Fibroblast of lung (primary cell): ENCODE measurements around the gene C10orf71. TPM values are rescaled to one million over a fixed set of nuclear protein-coding genes. Genes with fewer than 3 reads are reported as not detected.

Source experiments
- DNase-seq, 2 donors: peaks; one replicate each; pipeline versions ENCODE4 v3.0.0 to v3.0.0-alpha.2; 2010; ENCODE audit warnings: low read depth in 2 of 2
- H2AFZ ChIP-seq: 2 replicates; pipeline ENCODE4 v1.5.1; 2012; ENCODE audit warnings: low read length, control low read depth, inconsistent platforms
- H3K27ac ChIP-seq: 2 replicates; pipeline ENCODE4 v1.5.1; 2011; ENCODE audit warnings: low read length, control low read depth; ENCODE audit not compliant: insufficient read depth
- H3K27me3 ChIP-seq: 2 replicates; pipeline ENCODE4 v1.5.1; 2011; ENCODE audit warnings: mild to moderate bottlenecking, low read length; ENCODE audit not compliant: control insufficient read depth, insufficient read depth
- H3K36me3 ChIP-seq: 2 replicates; pipeline ENCODE4 v1.5.1; 2011; ENCODE audit warnings: low read length; ENCODE audit not compliant: control insufficient read depth, insufficient read depth
- H3K4me1 ChIP-seq: 2 replicates; pipeline ENCODE4 v1.5.1; 2011; ENCODE audit warnings: low read length; ENCODE audit not compliant: control insufficient read depth, insufficient read depth; ENCODE audit errors: extremely low read depth
- H3K4me2 ChIP-seq: 2 replicates; pipeline ENCODE4 v1.5.1; 2011; ENCODE audit warnings: low read length, control low read depth; ENCODE audit not compliant: insufficient read depth; ENCODE audit errors: extremely low read depth
- H3K4me3 ChIP-seq, 4 experiments: fragments of 200-600 bp in 1 of 4; sonication (generic) in 1 of 4; replicated peaks in 1 of 4; 2 replicates each; pipeline ENCODE4 v1.5.1; 2011 to 2016; ENCODE audit warnings: low read length in 4 of 4, low read depth in 3 of 4, mild to moderate bottlenecking in 3 of 4, control low read depth in 2 of 4, inconsistent platforms in 1 of 4, mixed read lengths in 1 of 4; ENCODE audit not compliant: insufficient read depth in 1 of 4; ENCODE audit errors: control extremely low read depth in 1 of 4
- H3K79me2 ChIP-seq: 2 replicates; pipeline ENCODE4 v1.5.1; 2012; ENCODE audit warnings: mild to moderate bottlenecking, low read length, inconsistent platforms; ENCODE audit not compliant: control insufficient read depth, insufficient read depth
- H3K9ac ChIP-seq: 2 replicates; pipeline ENCODE4 v1.5.1; 2011; ENCODE audit warnings: mild to moderate bottlenecking, low read length, control low read depth; ENCODE audit not compliant: insufficient read depth
- H3K9me3 ChIP-seq: 2 replicates; pipeline ENCODE4 v1.5.1; 2012; ENCODE audit warnings: low read depth, low read length; ENCODE audit not compliant: control insufficient read depth, insufficient read depth
- H4K20me1 ChIP-seq: 2 replicates; pipeline ENCODE4 v1.5.1; 2011; ENCODE audit warnings: low read length; ENCODE audit not compliant: control insufficient read depth, insufficient read depth; ENCODE audit errors: extremely low read depth
- EZH2 ChIP-seq: IDR thresholded peaks from 2 replicates; pipeline ENCODE4 v1.5.1; 2012; ENCODE audit warnings: low read length, control low read depth, mild to moderate bottlenecking; ENCODE audit errors: missing control alignments
- polyA plus RNA-seq, 2 donors: library from polyadenylated mRNA; depleted of rRNA in 1 of 2; stranded (reverse) in 1 of 2; unstranded in 1 of 2; fragments of >200 nt; gene quantifications; 2 replicates each; pipeline ENCODE4 v1.2.1, GENCODE V29; 2011 to 2012; ENCODE audit warnings: missing spikeins in 1 of 2
- total RNA-seq: library from RNA; depleted of rRNA; stranded (reverse); fragments of >200 nt; gene quantifications from 2 replicates; pipeline ENCODE4 v1.2.1, GENCODE V29; 2014
- TF ChIP-seq, protein P1 (sequence below), 2 donors: IDR thresholded peaks in 1 of 2; conservative IDR thresholded peaks in 1 of 2; 1 replicate in 1 of 2; 2 replicates in 1 of 2; pipeline ENCODE4 v1.5.1; 2011 to 2012; ENCODE audit warnings: low read length in 2 of 2, control low read depth in 1 of 2, inconsistent platforms in 1 of 2, low read depth in 1 of 2, mild to moderate bottlenecking in 1 of 2

The C10orf71 gene
- total and polyA plus RNA-seq, 2 donors (not counting 1 experiment from before 2014, with no cell fraction given) = not detected

DNA sequence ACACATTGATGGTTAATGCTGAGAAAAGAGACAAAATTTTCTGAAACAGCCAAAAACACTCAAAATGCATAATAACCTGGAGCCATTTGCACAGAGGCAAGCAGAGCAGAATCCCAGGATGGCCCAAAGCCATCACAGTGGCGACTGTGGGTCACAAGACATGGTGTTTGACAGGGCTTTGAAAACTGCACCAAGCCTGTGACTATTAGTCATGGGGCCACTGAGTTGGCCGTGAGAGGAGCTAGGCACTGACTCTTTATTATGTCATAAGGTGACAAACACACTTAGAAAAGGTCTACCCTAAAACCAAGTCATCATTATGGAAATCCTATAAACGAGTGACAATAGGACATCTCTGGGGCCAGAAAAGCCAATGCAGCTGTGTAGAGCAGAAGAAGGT is 73.0 kb downstream of the C10orf71 start:
- Histone ChIP-seq H4K20me1 (no peaks in the 10 kb centered on the region), H3K27me3 (no peaks in the 10 kb centered on the region), H3K27ac (no peak overlapping the region), H2AFZ (no peak overlapping the region), H3K36me3 (no peaks in the 10 kb centered on the region), H3K4me3 (no peak overlapping the region), H3K4me1 (no peaks in the 10 kb centered on the region), H3K4me2 (no peak overlapping the region), H3K9me3 (no peaks in the 10 kb centered on the region), H3K9ac (no peak overlapping the region), H3K79me2 (no peaks in the 10 kb centered on the region)
- no peak for TF ChIP-seq EZH2
- TF ChIP-seq, protein P1, sequence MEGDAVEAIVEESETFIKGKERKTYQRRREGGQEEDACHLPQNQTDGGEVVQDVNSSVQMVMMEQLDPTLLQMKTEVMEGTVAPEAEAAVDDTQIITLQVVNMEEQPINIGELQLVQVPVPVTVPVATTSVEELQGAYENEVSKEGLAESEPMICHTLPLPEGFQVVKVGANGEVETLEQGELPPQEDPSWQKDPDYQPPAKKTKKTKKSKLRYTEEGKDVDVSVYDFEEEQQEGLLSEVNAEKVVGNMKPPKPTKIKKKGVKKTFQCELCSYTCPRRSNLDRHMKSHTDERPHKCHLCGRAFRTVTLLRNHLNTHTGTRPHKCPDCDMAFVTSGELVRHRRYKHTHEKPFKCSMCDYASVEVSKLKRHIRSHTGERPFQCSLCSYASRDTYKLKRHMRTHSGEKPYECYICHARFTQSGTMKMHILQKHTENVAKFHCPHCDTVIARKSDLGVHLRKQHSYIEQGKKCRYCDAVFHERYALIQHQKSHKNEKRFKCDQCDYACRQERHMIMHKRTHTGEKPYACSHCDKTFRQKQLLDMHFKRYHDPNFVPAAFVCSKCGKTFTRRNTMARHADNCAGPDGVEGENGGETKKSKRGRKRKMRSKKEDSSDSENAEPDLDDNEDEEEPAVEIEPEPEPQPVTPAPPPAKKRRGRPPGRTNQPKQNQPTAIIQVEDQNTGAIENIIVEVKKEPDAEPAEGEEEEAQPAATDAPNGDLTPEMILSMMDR (conservative IDR thresholded peaks at IDR 0.05 in 1 of 2, IDR thresholded peaks at IDR 0.05 in 1 of 2; ENCODE audit: low read depth in 1 of 2, low read length in 2 of 2) = no peak
- DNase-seq = no peak

DNA sequence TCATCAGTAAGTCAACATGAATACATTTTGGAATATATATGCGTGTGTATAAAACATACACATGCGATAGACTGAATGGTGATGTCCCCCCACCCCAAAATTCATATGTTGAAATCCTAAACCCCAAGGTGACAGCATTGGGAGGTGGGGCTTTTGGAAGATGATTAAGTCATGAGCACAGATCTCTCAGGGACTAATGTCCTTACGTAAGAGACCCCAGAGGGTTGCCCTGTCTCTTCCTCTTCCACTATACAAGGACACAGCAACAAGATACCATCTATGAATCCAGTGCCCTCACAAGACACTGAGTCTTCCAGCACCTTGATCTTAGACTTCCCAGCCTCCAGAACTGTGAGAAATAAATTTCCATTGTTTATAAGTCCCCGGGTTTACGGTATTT is 74.4 kb downstream of the C10orf71 start:
- Histone ChIP-seq H3K4me3 (no peak overlapping the region), H3K36me3 (no peaks in the 10 kb centered on the region), H3K27me3 (no peaks in the 10 kb centered on the region), H3K27ac (no peak overlapping the region), H3K4me1 (no peaks in the 10 kb centered on the region), H3K4me2 (no peak overlapping the region), H2AFZ (no peak overlapping the region), H3K9ac (no peak overlapping the region), H3K9me3 (no peaks in the 10 kb centered on the region), H3K79me2 (no peaks in the 10 kb centered on the region), H4K20me1 (no peaks in the 10 kb centered on the region)
- no peak for DNase-seq
- TF ChIP-seq EZH2 = no peak
- TF ChIP-seq, protein P1 (conservative IDR thresholded peaks at IDR 0.05 in 1 of 2, IDR thresholded peaks at IDR 0.05 in 1 of 2; ENCODE audit: low read depth in 1 of 2, low read length in 2 of 2) = no peak

DNA sequence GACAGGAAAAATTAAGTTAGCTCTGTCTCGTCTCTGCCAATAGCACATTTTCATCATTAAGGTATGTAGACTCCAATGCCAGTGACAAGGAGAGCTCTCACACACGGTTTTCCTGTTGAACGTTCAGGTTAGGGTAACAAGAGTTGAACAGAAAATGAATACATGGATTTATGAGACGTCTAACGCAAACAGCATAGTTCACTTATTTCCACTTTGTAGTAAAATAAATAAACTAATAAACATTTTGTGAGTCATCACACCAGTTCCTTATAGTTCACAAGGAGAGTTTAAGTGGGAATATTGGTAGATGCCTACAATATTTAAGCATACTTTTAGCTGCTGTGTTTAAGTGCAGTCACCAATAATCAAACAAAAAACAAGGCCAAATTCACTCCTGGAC is 75.8 kb downstream of the C10orf71 start:
- Histone ChIP-seq H3K27ac (no peak overlapping the region), H4K20me1 (no peaks in the 10 kb centered on the region), H3K4me1 (no peaks in the 10 kb centered on the region), H3K27me3 (no peaks in the 10 kb centered on the region), H3K9ac (no peak overlapping the region), H2AFZ (no peak overlapping the region), H3K36me3 (no peaks in the 10 kb centered on the region), H3K79me2 (no peaks in the 10 kb centered on the region), H3K4me2 (no peak overlapping the region), H3K9me3 (no peaks in the 10 kb centered on the region), H3K4me3 (no peak overlapping the region)
- no peak for DNase-seq
- TF ChIP-seq, protein P1 (conservative IDR thresholded peaks at IDR 0.05 in 1 of 2, IDR thresholded peaks at IDR 0.05 in 1 of 2; ENCODE audit: low read depth in 1 of 2, low read length in 2 of 2) = no peak
- TF ChIP-seq EZH2 = no peak
